ENCODE data around the gene SLIT1.

DNA sequence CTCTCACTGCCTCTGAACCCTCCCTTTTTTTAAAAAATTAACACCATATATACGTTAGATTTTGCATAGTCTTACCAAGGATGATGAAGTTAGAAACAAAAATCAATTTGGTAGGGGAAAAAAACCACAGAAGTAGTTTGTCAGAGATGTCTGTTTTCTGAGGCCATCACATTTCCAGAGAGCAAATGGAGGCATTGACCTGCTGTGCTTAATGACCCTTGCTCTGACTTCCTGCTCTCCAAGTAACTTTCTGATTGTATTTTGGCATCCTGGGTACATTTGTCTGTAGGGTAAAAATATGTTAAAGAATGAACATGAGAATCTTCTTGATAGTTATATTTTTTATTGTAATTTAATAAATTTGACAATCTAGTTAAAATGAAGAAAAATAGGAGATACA, 213.5 kb downstream of the SLIT1 start:
- TF ChIP-seq, protein P1, sequence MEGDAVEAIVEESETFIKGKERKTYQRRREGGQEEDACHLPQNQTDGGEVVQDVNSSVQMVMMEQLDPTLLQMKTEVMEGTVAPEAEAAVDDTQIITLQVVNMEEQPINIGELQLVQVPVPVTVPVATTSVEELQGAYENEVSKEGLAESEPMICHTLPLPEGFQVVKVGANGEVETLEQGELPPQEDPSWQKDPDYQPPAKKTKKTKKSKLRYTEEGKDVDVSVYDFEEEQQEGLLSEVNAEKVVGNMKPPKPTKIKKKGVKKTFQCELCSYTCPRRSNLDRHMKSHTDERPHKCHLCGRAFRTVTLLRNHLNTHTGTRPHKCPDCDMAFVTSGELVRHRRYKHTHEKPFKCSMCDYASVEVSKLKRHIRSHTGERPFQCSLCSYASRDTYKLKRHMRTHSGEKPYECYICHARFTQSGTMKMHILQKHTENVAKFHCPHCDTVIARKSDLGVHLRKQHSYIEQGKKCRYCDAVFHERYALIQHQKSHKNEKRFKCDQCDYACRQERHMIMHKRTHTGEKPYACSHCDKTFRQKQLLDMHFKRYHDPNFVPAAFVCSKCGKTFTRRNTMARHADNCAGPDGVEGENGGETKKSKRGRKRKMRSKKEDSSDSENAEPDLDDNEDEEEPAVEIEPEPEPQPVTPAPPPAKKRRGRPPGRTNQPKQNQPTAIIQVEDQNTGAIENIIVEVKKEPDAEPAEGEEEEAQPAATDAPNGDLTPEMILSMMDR (IDR thresholded peaks at IDR 0.05): no peak
- TF ChIP-seq POLR2A (IDR thresholded peaks at IDR 0.05): no peak

Data from uterus (tissue), 2 donors.